ENCODE measurements around the gene CAMK1D.

The CAMK1D gene

GRCh38 chr10:12667052-12667451 is 317.7 kb downstream of the CAMK1D start:
- DNase-seq, result no peak

GRCh38 chr10:12668634-12669033 is 319.3 kb downstream of the CAMK1D start:
- no peak for DNase-seq

DNA sequence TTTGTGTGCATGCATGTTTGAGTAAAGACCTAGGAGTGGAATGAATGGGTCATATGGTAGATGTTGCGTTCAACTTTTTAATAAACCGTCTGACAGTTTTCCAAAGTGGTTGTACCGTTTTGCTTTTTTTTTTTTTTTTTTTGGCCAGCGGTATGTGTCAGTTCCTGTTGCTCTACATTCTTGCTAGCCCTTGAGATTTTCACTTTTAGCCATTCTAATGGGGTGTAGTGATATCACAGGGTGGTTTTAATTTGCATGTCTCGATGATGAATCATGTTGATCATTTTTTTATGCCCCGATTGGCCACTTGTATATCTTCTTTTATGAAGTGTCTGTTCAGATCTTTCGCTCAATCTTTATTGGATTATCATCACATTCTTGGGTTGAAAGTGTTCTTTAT is 320.7 kb downstream of the CAMK1D start:
- no peak for DNase-seq

- DNase-seq, result no peak
These were observed 325.8 kb downstream of the CAMK1D start for GRCh38 chr10:12675186-12675585.

DNA sequence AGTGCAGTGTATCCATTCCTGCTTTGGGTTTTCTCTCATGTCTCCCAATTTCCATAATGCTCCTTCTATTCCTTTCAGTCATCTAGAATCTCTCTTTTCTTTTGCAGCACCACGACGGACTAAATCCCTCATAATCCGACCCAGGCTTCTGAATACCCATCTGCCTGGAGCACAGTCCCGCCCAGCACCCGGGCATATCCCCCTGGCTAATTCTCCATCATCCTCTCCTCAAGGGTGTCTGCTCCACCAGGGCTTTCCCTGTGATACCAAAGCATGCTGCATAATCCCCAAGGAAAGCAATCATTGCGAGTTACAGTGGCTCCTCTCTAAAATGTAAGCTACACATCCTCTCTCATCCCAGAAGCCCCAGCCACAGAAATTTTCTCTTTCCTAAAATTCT is 330.3 kb downstream of the CAMK1D start:
- no peak for DNase-seq

DNA sequence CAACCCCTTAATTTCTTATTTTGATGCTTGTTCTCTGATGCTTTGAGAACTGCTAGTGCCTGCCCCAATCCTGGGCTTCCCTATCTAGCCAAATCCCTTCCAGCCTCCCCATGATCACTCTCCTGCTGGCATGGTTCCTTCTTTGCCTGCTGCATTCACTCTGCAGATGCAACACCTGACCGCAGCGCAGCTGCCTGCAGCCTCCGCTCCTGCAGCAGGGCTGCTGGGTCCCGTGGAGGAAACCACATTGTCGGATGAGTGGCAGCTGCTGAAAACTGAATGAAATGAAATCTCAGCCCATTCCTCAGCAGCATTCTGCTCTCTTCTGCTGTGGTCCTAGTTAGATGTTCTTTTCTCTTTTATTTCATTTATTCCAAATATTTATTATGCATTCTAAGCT is 331.9 kb downstream of the CAMK1D start:
- no peak for DNase-seq

DNA sequence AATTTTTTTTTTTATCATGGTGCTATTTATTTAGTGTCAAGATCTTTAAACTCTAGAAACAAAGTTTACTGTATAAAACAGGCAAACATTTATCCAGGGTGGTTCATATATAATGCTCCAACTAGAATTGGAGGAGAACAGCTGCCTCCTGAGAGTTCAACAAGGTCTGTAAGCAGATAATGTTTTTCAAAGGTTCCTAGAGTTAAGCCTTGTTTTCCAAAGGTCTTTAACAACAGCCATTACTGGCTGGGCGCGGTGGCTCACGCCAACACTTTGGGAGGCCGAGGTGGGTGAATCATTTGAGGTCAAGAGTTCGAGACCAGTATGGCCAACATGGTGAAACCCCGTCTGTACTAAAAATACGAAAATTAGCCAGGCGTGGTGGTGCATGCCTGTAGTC is 335.4 kb downstream of the CAMK1D start:
- no peak for DNase-seq

DNA sequence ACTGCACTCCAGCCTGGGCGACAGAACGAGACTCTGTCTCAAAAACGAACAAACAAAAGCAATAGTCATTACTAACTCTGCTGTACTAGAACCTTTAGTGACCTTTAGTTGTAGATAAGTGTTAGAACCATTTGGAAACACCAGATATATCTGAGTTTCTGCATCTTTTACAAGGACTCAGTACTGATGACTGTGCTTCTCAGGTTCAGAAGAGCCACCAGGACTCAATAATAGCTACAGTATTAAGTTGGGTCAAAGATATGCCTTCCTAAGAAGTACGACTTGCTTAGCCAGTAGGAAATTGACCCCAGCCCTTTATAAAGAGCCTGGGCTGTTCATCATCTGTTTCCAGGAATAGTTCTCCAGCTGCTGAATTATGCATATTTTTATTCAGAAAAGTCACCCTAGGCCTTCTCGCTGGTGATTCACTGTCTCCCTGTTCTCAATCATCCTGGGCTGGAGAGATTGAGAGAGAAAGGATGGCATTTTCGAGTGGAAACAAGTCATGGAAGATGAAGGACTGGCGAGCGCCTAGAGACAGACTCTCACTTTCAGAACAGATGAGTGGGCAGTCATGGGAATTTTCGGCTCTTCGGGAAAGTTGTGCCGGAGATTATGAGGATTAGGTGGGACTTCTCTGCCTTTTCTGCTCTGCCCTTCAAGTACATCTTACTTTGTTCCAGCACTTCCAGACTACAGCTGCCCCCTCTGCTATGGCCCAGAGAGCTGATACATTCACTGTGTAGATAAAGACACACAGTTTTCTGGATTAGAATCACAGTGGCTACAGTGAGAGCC is 336.1 kb downstream of the CAMK1D start:
- no peak for DNase-seq

GRCh38 chr10:12687996-12688395 is 338.6 kb downstream of the CAMK1D start:
- no peak for DNase-seq

GRCh38 chr10:12689893-12690292 is 340.5 kb downstream of the CAMK1D start:
- DNase-seq, result no peak

GRCh38 chr10:12690525-12691126 is 341.3 kb downstream of the CAMK1D start:
- no peak for DNase-seq

GRCh38 chr10:12691596-12691995 is 342.2 kb downstream of the CAMK1D start:
- no peak for DNase-seq

- no peak for DNase-seq
These were observed 348.4 kb downstream of the CAMK1D start for GRCh38 chr10:12697764-12698163.

DNA sequence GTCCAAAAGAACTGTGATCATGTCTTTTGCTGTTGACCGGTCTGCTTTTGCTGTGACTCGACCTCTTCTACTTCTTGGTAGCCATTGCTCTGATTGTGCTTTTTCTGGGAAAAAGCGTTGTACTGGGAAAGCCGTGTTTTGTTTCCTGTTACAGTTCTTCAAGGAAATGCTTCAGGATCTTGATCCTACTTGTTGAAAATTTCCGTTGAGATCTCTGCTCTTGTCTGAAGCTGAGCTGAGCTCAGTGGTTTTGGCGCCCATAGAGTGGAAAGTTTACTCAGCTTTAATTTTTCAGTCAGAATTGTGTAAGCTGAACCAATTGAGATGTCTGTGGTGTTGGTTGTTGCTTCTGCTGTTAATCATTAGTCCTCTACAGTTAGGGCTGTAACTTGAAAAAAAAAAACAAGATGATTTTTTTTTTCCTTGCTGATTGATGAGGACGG is 349.9 kb downstream of the CAMK1D start:
- no peak for DNase-seq

GRCh38 chr10:12699781-12700556 is 350.6 kb downstream of the CAMK1D start:
- no peak for DNase-seq

- DNase-seq, result no peak
These were observed 351.2 kb downstream of the CAMK1D start for GRCh38 chr10:12700557-12700874.

DNA sequence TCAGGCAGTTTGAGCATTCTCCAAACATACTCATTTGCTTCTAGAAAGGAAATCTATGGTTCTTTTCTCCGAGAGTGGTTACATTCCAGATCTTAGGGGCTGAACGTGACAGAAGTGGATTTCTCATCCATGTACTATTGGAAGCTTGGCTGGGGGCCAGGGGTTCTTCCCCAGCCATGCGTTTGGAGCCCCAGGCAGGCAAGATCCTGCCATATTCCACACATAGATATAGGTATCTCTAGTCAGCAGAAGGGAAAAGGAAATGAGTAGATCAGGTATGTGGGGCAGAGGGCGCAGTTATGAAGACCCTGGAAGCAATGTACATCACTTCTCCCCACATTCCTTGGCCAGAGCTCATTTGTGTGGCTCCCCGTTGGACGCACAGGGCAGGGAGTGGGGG is 352.3 kb downstream of the CAMK1D start:
- no peak for DNase-seq

DNA sequence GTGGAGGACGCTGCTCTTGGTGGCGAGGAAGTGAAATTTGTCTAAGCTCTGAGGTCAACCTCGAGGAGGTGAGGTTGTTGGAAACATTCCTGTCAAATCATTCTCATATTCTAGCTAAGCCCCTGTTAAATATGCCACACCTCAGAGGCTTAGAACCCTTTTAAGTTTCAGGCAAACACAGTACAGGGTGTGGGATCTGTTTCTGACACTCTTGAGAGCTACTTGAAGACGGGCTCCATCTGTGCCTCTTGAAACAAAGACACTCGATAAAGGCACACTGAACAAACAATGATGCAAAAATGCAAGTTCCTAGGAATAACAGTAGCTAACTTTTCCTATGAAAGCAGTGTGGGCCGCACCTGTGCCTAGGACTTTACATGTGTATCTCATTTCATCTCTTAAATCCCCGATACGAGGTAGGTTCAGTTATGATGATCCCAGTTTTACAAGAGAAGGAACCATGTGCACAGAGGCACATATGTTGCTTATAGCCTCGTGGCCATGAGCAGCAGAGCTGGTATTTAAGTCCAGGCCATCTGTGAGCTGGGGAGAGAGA is 352.9 kb downstream of the CAMK1D start:
- DNase-seq, result no peak

- no peak for DNase-seq
These were observed 353.8 kb downstream of the CAMK1D start for GRCh38 chr10:12703126-12703525.

- no peak for DNase-seq
These were observed 354.5 kb downstream of the CAMK1D start for GRCh38 chr10:12703813-12704212.

- DNase-seq, result no peak
These were observed 355.1 kb downstream of the CAMK1D start for GRCh38 chr10:12704488-12704887.

- no peak for DNase-seq
These were observed 356.6 kb downstream of the CAMK1D start for GRCh38 chr10:12705943-12706342.

- DNase-seq, result no peak
These were observed 358.3 kb downstream of the CAMK1D start for GRCh38 chr10:12707461-12708185.
